H9 (cell line): ENCODE data around the gene PNMT. TPM values are rescaled to one million over a fixed set of nuclear protein-coding genes. Genes with fewer than 3 reads are reported as not detected.
A peak's percentile ranks its signal among the peaks of the same experiment; 100 is the strongest.

Experiments
- DNase-seq: peaks from one replicate; pipeline ENCODE4 v3.0.0-alpha.2; 2017
- H2AFZ ChIP-seq: one replicate; pipeline ENCODE4 v1.6.1; 2013; ENCODE audit warnings: mild to moderate bottlenecking, low read length, control low read depth, moderate library complexity
- H2AK5ac ChIP-seq: 2 replicates; pipeline ENCODE4 v1.6.1; 2013; ENCODE audit warnings: low read length, control low read depth, mixed read lengths; ENCODE audit not compliant: insufficient read length
- H2BK120ac ChIP-seq: one replicate; pipeline ENCODE4 v1.6.1; 2013; ENCODE audit warnings: low read depth, mild to moderate bottlenecking, low read length, control low read depth, inconsistent platforms; ENCODE audit not compliant: poor library complexity, severe bottlenecking
- H2BK12ac ChIP-seq: 2 replicates; pipeline ENCODE4 v1.6.1; 2013; ENCODE audit warnings: low read length, control low read depth, mixed read lengths, low read depth; ENCODE audit not compliant: insufficient read length
- H2BK15ac ChIP-seq: 2 replicates; pipeline ENCODE4 v1.6.1; 2013; ENCODE audit warnings: low read depth, low read length, control low read depth
- H2BK20ac ChIP-seq: one replicate; pipeline ENCODE4 v1.6.1; 2013; ENCODE audit warnings: low read depth, mild to moderate bottlenecking, low read length, control low read depth, inconsistent platforms; ENCODE audit not compliant: poor library complexity, severe bottlenecking
- H2BK5ac ChIP-seq: 2 replicates; pipeline ENCODE4 v1.6.1; 2013; ENCODE audit warnings: low read length, control low read depth, mixed read lengths; ENCODE audit not compliant: insufficient read length
- H3K14ac ChIP-seq: 2 replicates; pipeline ENCODE4 v1.6.1; 2013; ENCODE audit warnings: low read length, control low read depth; ENCODE audit not compliant: insufficient read depth
- H3K18ac ChIP-seq: 2 replicates; pipeline ENCODE4 v1.6.1; 2013; ENCODE audit warnings: low read depth, mild to moderate bottlenecking, mixed read lengths, low read length, control low read depth; ENCODE audit not compliant: insufficient read length
- H3K23ac ChIP-seq: 2 replicates; pipeline ENCODE4 v1.6.1; 2013; ENCODE audit warnings: low read length, control low read depth, mixed read lengths, low read depth; ENCODE audit not compliant: insufficient read length
- H3K23me2 ChIP-seq: 2 replicates; pipeline ENCODE4 v1.6.1; 2013; ENCODE audit warnings: low read depth, mild to moderate bottlenecking, mixed read lengths, low read length, control low read depth; ENCODE audit not compliant: insufficient read length, poor library complexity, severe bottlenecking
- H3K27ac ChIP-seq: 2 replicates; pipeline ENCODE4 v1.5.1; 2013; ENCODE audit warnings: low read length, control low read depth, mixed read lengths, low read depth; ENCODE audit not compliant: insufficient read length
- H3K27me3 ChIP-seq: 2 replicates; pipeline ENCODE4 v1.6.1; 2013; ENCODE audit warnings: low read length, control low read depth, inconsistent platforms; ENCODE audit not compliant: insufficient read depth
- H3K4ac ChIP-seq: 2 replicates; pipeline ENCODE4 v1.6.1; 2013; ENCODE audit warnings: low read depth, mild to moderate bottlenecking, control low read depth, inconsistent platforms, low read length, moderate library complexity
- H3K4me1 ChIP-seq: 2 replicates; pipeline ENCODE4 v1.6.1; 2013; ENCODE audit warnings: low read length, control low read depth, inconsistent platforms; ENCODE audit not compliant: insufficient read depth
- H3K4me2 ChIP-seq: 2 replicates; pipeline ENCODE4 v1.6.1; 2013; ENCODE audit warnings: low read length, control low read depth, mixed read lengths; ENCODE audit not compliant: insufficient read length, insufficient read depth
- H3K56ac ChIP-seq: 2 replicates; pipeline ENCODE4 v1.6.1; 2013; ENCODE audit warnings: low read depth, mild to moderate bottlenecking, mixed read lengths, low read length, control low read depth; ENCODE audit not compliant: insufficient read length
- H3K79me1 ChIP-seq: 2 replicates; pipeline ENCODE4 v1.6.1; 2013; ENCODE audit warnings: low read depth, mild to moderate bottlenecking, moderate library complexity, low read length, control low read depth, inconsistent platforms; ENCODE audit not compliant: insufficient read depth, poor library complexity, severe bottlenecking
- H3K79me2 ChIP-seq: 2 replicates; pipeline ENCODE4 v1.6.1; 2013; ENCODE audit warnings: low read length, control low read depth, inconsistent platforms; ENCODE audit not compliant: insufficient read depth
- H3K9ac ChIP-seq: 2 replicates; pipeline ENCODE4 v1.6.1; 2013; ENCODE audit warnings: low read length, control low read depth, mixed read lengths; ENCODE audit not compliant: insufficient read length; ENCODE audit errors: extremely low read depth
- H3K9me3 ChIP-seq: one replicate; pipeline ENCODE4 v1.6.1; 2013; ENCODE audit warnings: low read depth, low read length, inconsistent platforms; ENCODE audit not compliant: control insufficient read depth
- H3T11ph ChIP-seq: one replicate; pipeline ENCODE4 v1.6.1; 2013; ENCODE audit warnings: mild to moderate bottlenecking, low read length, control low read depth, inconsistent platforms
- H4K20me1 ChIP-seq: one replicate; pipeline ENCODE4 v1.6.1; 2013; ENCODE audit not compliant: control insufficient read depth, insufficient read length, insufficient read depth
- H4K5ac ChIP-seq: 2 replicates; pipeline ENCODE4 v1.6.1; 2013; ENCODE audit warnings: low read depth, mild to moderate bottlenecking, mixed read lengths, low read length, control low read depth; ENCODE audit not compliant: insufficient read length
- H4K8ac ChIP-seq: replicated peaks from 2 replicates; pipeline ENCODE4 v1.6.1; 2013; ENCODE audit warnings: low read length, control low read depth, mixed read lengths, low read depth; ENCODE audit not compliant: insufficient read length
- H4K91ac ChIP-seq: 2 replicates; pipeline ENCODE4 v1.6.1; 2013; ENCODE audit warnings: low read depth, mild to moderate bottlenecking, moderate library complexity, mixed read lengths, low read length, control low read depth; ENCODE audit not compliant: insufficient read length
- H3K27ac Mint-ChIP-seq, 3 experiments: 2 replicates in 2 of 3; 3 replicates in 1 of 3; pipeline ENCODE4 v1.8.0; 2020 to 2021; ENCODE audit warnings: mixed read lengths in 3 of 3, mild to moderate bottlenecking in 1 of 3, moderate library complexity in 1 of 3
- H3K27me3 Mint-ChIP-seq: 2 replicates; pipeline ENCODE4 v1.8.0; 2021; ENCODE audit warnings: low read depth, mild to moderate bottlenecking, moderate library complexity, mixed read lengths
- H3K36me3 Mint-ChIP-seq, 3 experiments: 2 replicates in 2 of 3; 3 replicates in 1 of 3; pipeline ENCODE4 v1.8.0; 2020 to 2021; ENCODE audit warnings: low read depth in 3 of 3, mixed read lengths in 3 of 3; ENCODE audit not compliant: insufficient read depth in 1 of 3
- H3K4me1 Mint-ChIP-seq, 2 experiments: 2 replicates each; pipeline ENCODE4 v1.8.0; 2020; ENCODE audit warnings: mixed read lengths in 2 of 2
- H3K4me3 Mint-ChIP-seq, 2 experiments: 2 replicates in 1 of 2; 3 replicates in 1 of 2; pipeline ENCODE4 v1.8.0; 2020 to 2021; ENCODE audit warnings: mild to moderate bottlenecking in 2 of 2, mixed read lengths in 2 of 2, moderate library complexity in 1 of 2
- H3K9me3 Mint-ChIP-seq, 2 experiments: 2 replicates in 1 of 2; 3 replicates in 1 of 2; pipeline ENCODE4 v1.8.0; 2020; ENCODE audit warnings: mild to moderate bottlenecking in 2 of 2, mixed read lengths in 2 of 2, moderate library complexity in 1 of 2
- WGBS: extraction: QIAGEN DNeasy Blood & Tissue Kit; methylation state at CpG from one replicate; pipeline ENCODE4 v1.1.7; 2013; ENCODE audit warnings: missing lambda C conversion rate, low lambda C conversion rate, mixed read lengths; ENCODE audit not compliant: insufficient read length; ENCODE audit errors: extremely low coverage; 5-methylcytosine and 5-hydroxymethylcytosine counted together
- total RNA-seq: library from RNA; stranded (reverse); gene quantifications from 2 replicates; pipeline ENCODE4 v1.2.1, GENCODE V29; 2021
- TF ChIP-seq, protein P1 (sequence below): fragments of 200-600 bp; sonication (generic); conservative IDR thresholded peaks from 3 replicates; pipeline ENCODE4 v1.8.0; 2021; ENCODE audit warnings: antibody characterized with exemption, mild to moderate bottlenecking

The PNMT gene
- total RNA-seq, 1 experiment from 2014 or later = 2.1 TPM

DNA sequence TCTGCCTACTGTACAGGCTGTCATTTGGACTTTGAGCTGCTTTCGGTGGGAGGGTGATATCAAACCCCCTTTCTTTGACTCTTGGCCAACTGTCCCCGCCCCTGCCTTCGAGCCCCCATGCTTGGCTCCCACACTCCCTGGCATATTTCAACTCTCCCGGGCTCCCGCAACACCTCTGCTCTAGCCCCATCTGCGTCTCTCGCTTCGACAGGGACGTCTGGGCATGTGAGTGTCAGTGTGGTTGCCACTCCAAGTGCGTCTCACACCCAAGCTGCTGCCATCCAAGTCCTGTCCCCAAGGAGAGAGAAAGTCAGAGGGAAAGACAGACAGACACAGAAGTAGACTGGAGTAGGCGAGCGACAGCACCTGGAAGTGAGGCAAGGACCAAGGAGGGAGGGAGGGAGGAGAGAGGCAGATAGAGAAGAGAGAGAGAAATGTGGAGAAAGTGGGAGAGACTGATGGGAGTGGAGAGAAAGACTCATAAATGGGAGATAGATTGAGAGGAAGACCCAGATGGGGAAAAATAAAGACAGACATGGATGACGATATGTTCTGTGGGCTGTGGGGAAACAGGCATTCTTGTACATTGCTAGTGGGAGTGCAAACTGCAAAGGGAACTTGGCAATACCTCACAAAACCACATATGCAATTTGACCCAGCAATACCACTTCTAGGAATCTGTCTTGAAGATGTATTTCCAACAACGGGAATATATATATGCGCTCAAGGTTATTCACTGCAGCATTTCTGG, 19.5 kb upstream of the PNMT start:
- H3K36me3 Mint-ChIP-seq = peaks cover 0 to 6% (median 2%) of the 10 kb centered on the region in 3 experiments; a peak in 6 of 7 replicates
- no peak overlapping the region for H2BK20ac ChIP-seq

More for the DNA sequence above, 19.5 kb upstream of the PNMT start:
- Histone ChIP-seq H3K4me1 (peaks cover 9% of the 10 kb centered on the region; the same call in 1 of the 2 replicates), H2BK12ac (no peak overlapping the region), H2BK5ac (no peak overlapping the region), H3K23ac (no peak overlapping the region), H3K14ac (no peak overlapping the region), H3K4ac (no peak overlapping the region), H3K27ac (no peak overlapping the region), H4K91ac (no peak overlapping the region), H2BK120ac (no peak overlapping the region), H3K23me2 (peaks cover 3% of the 10 kb centered on the region), H3K79me2 (no peaks in the 10 kb centered on the region), H2BK15ac (no peak overlapping the region), H3K4me2 (no peak overlapping the region), H3K9ac (no peak overlapping the region), H3K79me1 (no peaks in the 10 kb centered on the region), H3T11ph (no peak overlapping the region), H4K20me1 (no peaks in the 10 kb centered on the region), H4K8ac (no peak overlapping the region), H3K56ac (no peak overlapping the region), H3K9me3 (no peaks in the 10 kb centered on the region), H2AFZ (no peak overlapping the region), H3K18ac (no peak overlapping the region), H3K27me3 (no peaks in the 10 kb centered on the region), H4K5ac (no peak overlapping the region), H2AK5ac (no peak overlapping the region)
- DNase-seq = no peak
- TF ChIP-seq, protein P1, sequence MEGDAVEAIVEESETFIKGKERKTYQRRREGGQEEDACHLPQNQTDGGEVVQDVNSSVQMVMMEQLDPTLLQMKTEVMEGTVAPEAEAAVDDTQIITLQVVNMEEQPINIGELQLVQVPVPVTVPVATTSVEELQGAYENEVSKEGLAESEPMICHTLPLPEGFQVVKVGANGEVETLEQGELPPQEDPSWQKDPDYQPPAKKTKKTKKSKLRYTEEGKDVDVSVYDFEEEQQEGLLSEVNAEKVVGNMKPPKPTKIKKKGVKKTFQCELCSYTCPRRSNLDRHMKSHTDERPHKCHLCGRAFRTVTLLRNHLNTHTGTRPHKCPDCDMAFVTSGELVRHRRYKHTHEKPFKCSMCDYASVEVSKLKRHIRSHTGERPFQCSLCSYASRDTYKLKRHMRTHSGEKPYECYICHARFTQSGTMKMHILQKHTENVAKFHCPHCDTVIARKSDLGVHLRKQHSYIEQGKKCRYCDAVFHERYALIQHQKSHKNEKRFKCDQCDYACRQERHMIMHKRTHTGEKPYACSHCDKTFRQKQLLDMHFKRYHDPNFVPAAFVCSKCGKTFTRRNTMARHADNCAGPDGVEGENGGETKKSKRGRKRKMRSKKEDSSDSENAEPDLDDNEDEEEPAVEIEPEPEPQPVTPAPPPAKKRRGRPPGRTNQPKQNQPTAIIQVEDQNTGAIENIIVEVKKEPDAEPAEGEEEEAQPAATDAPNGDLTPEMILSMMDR = no peak
- Mint-ChIP-seq H3K4me3 (no peak overlapping the region), H3K4me1 (peaks cover 46 to 66% of the 10 kb centered on the region in 2 experiments), H3K9me3 (no peaks in the 10 kb centered on the region), H3K27me3 (no peaks in the 10 kb centered on the region; the same call in 1 of the 2 replicates), H3K27ac (peak overlapping the region in 2 of 3 experiments; percentile 34 to 69; a peak in 3 of 7 replicates)
- no CpG with 5 or more reads among the region's 15 CpGs for WGBS
